GM19239 (cell line): ENCODE measurements around the gene MAP3K2.

Source experiments
- DNase-seq: peaks from one replicate; pipeline ENCODE4 v3.0.0; 2011; ENCODE audit warnings: low spot score; ENCODE audit not compliant: insufficient read length
- FAIRE-seq: peaks from 2 replicates; lab custom pipeline; 2011; peaks lifted over from hg19 to GRCh38; lab: Jason Lieb, UNC

MAP3K2 gene

DNA sequence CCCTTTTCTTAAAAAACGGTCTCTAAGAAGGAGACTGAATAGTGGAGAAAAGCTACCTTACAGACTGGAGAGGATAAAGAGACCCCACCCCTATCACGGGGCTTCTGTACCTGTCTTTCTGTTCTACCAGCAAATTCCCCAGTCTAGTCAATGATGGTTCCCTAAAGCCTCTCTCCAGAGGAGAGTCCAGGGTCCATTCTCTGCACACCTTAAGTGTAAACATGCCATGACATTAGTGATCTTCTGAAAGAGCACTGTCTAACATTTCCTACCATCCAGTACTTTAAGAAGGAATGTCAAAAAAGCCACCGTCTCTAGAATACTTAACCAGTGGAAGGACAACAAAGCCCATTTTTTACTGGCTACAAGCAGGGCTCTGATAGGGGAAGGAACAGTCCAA, 76.8 kb downstream of the MAP3K2 start:
- FAIRE-seq: no peak
- no peak for DNase-seq

DNA sequence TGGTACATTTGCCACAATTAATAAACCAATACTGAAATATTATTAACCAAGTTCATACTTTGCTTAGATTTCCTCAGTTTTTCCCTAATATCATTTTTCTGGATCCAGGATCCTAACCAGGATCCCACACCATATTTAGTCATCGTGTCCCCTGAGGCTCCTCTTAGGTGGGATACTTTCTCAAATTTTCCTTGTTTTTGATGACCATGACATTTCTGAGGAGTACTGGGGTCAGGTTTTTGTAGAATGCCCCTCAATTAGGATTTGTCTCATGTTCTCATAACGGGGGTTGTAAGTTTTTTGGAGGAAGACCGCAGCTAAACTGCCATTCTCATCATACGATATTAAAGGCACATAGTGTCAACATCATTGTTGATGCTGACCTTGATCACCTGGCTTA, 78.3 kb downstream of the MAP3K2 start:
- no peak for DNase-seq
- FAIRE-seq: no peak

DNA sequence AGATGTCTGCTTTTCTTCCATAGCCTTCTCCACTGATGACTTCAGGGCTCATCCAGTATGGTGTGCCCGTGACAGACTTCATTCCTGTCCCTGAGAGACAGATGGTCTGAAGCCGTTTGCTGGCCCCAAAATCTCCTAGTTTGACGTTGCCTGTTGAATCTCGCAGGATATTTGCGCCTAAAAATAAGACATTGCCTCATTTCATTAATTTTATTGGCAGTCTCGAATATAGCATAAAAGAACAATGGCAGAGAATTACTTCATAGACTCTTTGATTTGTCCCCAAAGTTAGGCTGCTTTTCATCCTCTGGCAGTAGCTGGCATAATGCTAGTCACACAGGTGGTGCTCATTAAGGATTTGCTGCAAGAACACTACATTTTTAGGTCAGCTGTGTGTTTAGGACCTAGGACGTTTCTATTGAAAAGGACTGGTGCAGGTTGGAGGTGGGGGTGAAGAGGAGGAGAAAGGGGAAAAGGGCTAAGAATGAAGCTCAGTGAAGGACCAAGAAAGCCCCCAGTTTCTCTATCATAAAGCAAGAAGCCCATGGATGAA, 79.1 kb downstream of the MAP3K2 start:
- no peak for FAIRE-seq
- DNase-seq: no peak

DNA sequence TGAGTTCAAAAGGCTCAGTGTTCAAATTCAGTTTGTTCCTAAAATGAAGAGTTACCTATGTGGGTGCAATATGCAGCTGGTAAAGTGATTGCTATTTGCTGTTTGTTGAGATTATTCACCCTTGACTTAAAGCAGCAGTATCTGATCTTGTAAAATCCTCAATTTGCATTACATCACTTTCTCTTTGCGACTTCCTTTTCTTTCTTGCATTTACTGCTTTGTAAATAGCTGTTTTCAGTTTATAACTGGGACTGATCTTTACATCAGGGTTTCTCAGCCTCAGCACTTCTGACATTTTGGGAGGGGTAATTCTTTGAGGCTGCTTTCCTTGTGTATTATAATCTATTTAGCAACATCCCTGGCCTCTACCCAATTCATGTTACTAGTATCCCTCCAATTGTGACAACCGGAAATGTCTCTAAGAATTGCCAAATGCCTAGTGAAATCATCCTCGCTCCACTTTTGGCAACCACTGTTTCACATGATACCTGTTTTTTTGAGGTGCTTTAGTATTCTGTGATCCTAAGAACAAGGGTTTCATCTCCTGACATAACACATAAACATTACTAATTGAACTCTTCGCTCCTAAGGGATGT, 81.7 kb downstream of the MAP3K2 start:
- DNase-seq (no peak), FAIRE-seq (peak; percentile 47)

DNA sequence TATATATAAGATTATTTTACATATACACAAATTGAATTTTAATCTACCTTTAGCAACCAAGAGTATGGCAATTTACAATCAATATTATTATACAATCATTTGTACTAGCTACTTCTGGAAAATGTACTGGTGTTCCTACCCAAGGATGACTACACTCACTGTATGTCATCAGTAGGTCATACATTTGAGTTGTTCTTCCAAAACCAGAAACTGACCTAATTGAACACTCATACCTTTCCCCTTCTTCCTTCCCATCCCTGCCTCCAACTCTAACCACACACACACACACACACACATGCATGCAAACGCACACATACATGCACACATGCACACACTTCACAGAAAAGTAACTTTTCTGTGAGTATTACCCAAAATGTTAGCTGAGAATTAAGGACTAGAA, 85.6 kb downstream of the MAP3K2 start:
- no peak for DNase-seq
- no peak for FAIRE-seq

- FAIRE-seq (peak; percentile 88), DNase-seq (peak; percentile 91)
These were observed 93.8 kb downstream of the MAP3K2 start, which contains the start of gene ERCC3 for GRCh38 chr2:127293748-127294562. Gene ERCC3 (minus strand): TSS chr2:127294144. CDS start chr2:127294081, 63 bp downstream.

- no peak for FAIRE-seq
- no peak for DNase-seq
These were observed 94.4 kb downstream of the MAP3K2 start for GRCh38 chr2:127293386-127293747.

- FAIRE-seq: no peak
- no peak for DNase-seq
These were observed 99.5 kb downstream of the MAP3K2 start for GRCh38 chr2:127288274-127288673.

DNA sequence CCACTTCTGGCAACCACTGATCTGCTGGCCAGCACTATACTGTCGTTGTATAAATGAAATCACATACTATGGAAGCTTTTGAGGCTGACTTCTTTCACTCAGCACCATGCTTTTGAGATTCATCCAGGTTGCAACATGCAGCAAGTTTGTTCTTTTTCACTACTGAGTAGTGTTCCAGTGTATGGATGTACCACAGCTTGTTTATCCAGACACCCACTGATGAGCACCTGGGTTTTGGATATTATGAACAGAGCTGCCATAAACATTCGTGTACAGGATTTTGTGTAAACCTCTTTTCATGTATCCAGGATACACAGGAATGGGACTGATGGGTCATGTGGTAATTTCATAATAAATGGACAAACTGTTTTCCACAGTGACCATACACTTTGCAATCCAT, 104.5 kb downstream of the MAP3K2 start:
- DNase-seq: no peak
- no peak for FAIRE-seq

DNA sequence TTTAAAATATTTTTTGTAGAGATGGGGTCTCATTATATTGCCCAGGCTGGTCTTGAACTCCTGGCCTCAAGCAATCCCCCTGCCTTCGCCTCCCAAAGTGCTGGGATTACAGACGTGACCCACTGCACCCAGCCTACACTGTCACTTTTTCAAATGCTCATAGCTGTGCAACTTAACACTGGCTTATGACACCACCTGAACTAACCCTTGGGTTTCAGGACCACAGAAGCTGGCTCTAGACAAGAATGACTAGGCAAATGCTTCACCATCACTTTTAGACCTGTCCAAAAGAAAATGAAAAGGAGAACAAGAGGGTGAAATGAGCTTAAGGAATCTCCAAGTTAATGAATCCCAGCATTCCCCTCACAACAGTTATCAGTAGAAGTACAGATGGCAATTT, 107.1 kb downstream of the MAP3K2 start:
- DNase-seq (no peak), FAIRE-seq (no peak)

- no peak for FAIRE-seq
These were observed 108.0 kb downstream of the MAP3K2 start for GRCh38 chr2:127279781-127280180.

GRCh38 chr2:127278959-127279358, 108.8 kb downstream of the MAP3K2 start:
- DNase-seq: no peak
- no peak for FAIRE-seq

More at GRCh38 chr2:127279781-127280180, 108.0 kb downstream of the MAP3K2 start:
- no peak for DNase-seq

DNA sequence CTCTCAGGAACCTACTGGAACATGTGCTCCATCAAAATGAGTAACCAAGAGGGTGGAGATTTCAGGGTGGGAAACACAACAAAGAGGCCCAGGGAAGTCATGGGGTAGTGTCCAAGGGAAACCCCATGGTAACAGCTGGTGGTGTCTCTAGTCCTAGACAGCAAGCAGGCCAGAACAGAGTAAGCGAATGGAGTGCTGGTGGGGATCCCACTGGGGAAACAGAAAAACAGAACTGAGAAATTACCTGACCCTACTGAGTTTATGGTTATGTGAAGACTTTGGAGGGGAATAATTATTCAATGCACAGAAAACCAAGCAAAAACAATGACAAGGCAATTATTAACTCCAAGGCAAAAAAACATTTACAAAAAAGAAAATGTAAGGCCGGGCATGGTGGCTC, 110.7 kb downstream of the MAP3K2 start:
- DNase-seq (no peak), FAIRE-seq (peak; percentile 64)

DNA sequence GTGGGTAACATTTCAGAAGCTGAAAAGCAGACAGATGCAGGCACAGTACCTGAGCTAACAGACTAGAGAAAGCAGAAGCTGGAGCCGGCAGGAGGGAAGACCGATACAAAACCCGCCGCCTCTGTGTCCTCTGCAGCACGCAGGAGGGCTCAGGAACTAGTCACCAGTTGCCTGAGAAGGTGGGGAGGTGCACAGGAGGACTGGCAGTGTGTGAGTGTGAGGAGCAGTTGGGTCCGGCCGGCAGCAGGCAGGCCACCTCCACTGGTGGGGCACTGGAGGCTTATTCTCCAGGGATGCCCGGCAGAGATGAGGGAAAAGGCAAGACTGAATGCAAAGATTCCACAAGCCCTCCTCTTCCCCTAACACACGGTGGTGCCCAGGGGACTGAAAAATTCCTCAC, 112.0 kb downstream of the MAP3K2 start:
- no peak for FAIRE-seq
- no peak for DNase-seq

- no peak for DNase-seq
These were observed 112.4 kb downstream of the MAP3K2 start for GRCh38 chr2:127275356-127275755.

GRCh38 chr2:127270663-127271062, 117.1 kb downstream of the MAP3K2 start:
- no peak for DNase-seq
- FAIRE-seq: no peak

More at GRCh38 chr2:127275356-127275755, 112.4 kb downstream of the MAP3K2 start:
- no peak for FAIRE-seq

- DNase-seq (no peak), FAIRE-seq (no peak)
These were observed 125.9 kb downstream of the MAP3K2 start for GRCh38 chr2:127261804-127262406.

- FAIRE-seq: no peak
- DNase-seq: no peak
These were observed 128.4 kb downstream of the MAP3K2 start for GRCh38 chr2:127259355-127259754.

DNA sequence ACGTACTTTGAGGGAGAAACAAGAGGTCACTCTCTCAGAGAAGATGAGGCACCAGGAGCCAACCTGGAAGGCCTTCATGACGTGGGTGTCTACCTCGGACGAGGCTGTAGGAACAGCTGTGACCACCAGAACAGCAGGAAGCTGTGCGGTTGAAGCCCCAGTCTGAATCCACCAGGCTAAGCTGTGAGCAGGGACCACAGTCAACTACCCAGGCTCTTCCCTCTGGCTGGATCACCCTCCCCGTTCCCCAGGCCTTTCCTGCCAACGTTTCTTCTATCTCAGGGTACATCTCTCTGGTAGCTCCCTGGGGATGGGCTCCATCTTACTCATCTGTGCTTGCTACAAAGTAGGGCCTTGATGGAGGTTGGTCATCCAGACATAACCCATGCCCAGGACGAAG, 130.9 kb downstream of the MAP3K2 start:
- no peak for DNase-seq
- no peak for FAIRE-seq

GRCh38 chr2:127256381-127256780, 131.4 kb downstream of the MAP3K2 start:
- no peak for DNase-seq
- FAIRE-seq: no peak

DNA sequence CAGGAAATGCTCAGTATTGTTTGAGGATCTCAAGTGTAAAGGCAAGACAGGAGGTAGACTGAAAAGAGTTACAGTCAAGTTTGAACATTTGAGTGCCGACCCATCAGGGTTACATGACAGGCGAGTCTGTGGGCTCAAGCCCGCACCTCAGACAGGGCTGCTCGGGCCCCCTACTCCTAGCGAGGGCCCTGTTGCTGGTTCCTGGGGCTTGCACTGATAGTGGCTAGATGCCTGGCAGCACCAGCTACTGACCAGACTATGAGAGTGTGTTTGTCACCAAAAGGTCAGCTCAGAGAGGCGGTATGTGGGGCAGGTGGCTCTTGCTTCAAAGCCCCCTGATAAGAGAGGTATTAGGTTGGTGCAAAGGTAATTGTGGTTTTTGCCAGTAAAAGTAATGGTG, 132.1 kb downstream of the MAP3K2 start:
- FAIRE-seq: no peak
- DNase-seq: no peak
